Raji (cell line): Measurements from ENCODE around the gene TNS1.

Experiments
- POLR2A ChIP-seq: IDR thresholded peaks from 2 replicates; pipeline ENCODE4 v1.6.1; 2011; ENCODE audit warnings: low read depth, low read length, control low read depth; ENCODE audit not compliant: insufficient read depth

Gene TNS1

GRCh38 chr2:217997510-217997909, 5.3 kb downstream of the TNS1 start:
- no peak for TF ChIP-seq POLR2A

GRCh38 chr2:217996361-217996760, 6.4 kb downstream of the TNS1 start:
- TF ChIP-seq POLR2A: no peak

GRCh38 chr2:217995731-217996231, 7.0 kb downstream of the TNS1 start:
- no peak for TF ChIP-seq POLR2A

- TF ChIP-seq POLR2A: no peak
Observed at GRCh38 chr2:217994776-217995274, 8.0 kb downstream of the TNS1 start.

- TF ChIP-seq POLR2A: no peak
Observed at GRCh38 chr2:217993817-217994463, 8.9 kb downstream of the TNS1 start.

- TF ChIP-seq POLR2A: no peak
Observed at GRCh38 chr2:217993138-217993537, 9.7 kb downstream of the TNS1 start.

- TF ChIP-seq POLR2A: no peak
Observed at GRCh38 chr2:217992061-217992460, 10.7 kb downstream of the TNS1 start.

- no peak for TF ChIP-seq POLR2A
Observed at GRCh38 chr2:217990791-217991465, 11.9 kb downstream of the TNS1 start.

- no peak for TF ChIP-seq POLR2A
Observed at GRCh38 chr2:217990389-217990788, 12.4 kb downstream of the TNS1 start.

GRCh38 chr2:217989221-217989948, 13.4 kb downstream of the TNS1 start:
- TF ChIP-seq POLR2A: no peak

- no peak for TF ChIP-seq POLR2A
Observed at GRCh38 chr2:217988840-217989204, 14.0 kb downstream of the TNS1 start.

GRCh38 chr2:217988014-217988839, 14.6 kb downstream of the TNS1 start:
- no peak for TF ChIP-seq POLR2A

GRCh38 chr2:217987391-217987790, 15.4 kb downstream of the TNS1 start:
- no peak for TF ChIP-seq POLR2A

GRCh38 chr2:217986256-217986961, 16.4 kb downstream of the TNS1 start:
- no peak for TF ChIP-seq POLR2A
